ENCODE measurements around the gene PSMD12. TPM values are rescaled to one million over a fixed set of nuclear protein-coding genes. Genes with fewer than 3 reads are reported as not detected.
"Not testable (repeated sequence)": the region's sequence is repeated elsewhere in the genome, so short reads cannot be mapped to it uniquely, and the experiment has no call there.

The PSMD12 gene
- 33.7 TPM for polyA plus RNA-seq (ENCODE audit: insufficient read length)

DNA sequence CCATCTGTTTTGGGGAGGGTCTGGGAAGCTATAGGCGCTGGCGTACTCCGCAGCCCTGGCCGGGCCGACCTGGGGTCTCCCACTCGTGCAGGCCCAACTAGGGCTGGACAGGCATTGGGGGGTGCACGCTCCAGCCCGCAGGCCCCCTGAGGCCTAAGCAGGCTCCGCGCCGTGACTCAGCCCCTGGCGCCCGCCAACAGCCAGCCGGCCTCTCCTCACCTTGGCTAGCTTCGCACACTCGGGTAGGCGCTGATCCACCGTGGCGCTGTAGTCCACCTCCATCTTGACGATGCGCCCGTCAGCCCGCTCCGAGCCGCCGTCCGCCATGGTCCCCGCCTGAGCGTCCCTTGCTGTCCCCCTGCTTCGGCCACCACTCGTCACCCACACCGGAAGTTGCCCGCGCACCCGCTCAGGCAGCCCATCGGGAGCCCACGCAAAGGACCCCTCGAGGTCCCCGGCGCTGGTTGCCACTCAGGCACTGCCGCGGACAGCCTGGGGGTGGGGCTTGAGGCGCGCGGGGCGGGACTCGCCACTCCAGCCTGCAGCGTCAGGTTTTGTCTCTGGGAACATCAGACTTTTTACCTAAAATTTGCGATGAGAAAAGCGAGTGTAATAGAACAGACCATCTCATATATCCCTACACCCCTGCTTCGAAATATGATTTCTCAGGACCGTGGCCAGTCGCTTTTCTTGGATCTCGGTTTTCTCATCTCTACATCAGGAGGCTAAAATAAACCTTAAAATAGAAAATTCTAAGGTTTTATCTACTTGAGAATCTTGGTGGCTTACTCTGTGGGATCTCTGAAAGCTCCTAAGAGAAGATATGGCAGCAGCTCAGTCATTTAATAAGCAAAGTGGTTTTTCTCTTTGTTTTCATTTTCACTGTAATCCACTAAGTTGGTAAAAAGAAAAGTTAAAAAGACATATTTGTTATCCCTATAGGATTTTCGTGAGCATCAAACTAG lies at the start of gene PSMD12:
Gene PSMD12 (minus strand): TSS at position 385 of the 965 bp plus-strand sequence. CDS start 58 bp downstream, at position 327.
- DNase-seq = peak; percentile 92

DNA sequence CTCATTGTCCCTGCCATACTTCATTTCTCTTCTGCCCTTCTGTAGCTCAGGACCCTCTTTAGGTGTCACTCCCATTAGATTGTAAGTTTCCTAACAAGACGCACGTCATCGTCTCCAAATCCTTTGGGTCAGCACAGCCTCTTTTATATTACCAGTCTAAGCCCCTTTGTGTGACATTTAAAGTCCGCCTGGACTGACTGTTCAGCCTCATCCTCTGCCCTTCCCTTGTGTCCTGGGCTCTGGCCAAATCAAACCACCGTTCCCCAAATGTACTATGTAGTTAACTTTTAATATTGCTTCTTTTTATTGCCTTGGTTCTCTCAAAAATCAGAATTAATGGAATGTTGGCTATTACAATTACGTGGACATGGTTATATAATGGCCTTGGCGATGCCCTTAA lies 48.9 kb upstream of the PSMD12 start:
- DNase-seq = no peak

DNA sequence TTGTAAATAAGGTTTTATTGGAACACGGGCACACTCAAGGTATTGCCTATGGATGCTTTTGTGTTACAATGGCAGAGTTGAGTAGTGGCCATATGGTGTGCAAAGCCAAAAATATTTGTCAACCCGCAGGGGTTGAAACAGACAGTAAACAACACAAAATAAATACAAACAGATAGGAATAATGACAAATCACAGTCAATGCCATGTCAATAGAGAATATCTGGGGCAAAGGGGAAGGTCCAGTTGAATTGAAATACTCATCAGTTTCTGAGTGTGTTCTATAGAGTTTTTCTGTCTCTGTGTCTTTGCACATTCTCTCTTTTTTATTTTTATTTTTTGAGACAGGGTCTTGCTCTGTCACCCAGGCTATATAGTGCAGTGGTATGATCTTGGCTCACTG lies 48.2 kb upstream of the PSMD12 start:
- DNase-seq = no peak

DNA sequence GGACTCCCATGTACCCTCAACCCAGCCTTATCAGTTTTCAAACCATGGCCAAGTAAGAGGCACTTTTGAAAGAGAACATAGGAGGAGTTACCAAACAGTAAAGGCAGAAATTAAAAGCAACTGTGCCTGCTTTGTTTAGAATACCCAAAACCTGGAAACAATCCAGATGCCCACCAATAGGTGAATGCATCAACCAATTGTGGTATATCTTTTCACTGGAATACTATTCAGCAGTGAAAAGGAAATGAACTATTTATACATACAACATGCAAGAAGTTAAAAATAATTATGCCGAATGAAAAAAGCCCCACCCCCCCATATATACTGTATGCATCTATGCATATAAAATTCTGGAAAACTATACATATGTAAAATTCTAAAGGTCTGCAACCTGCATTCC lies 47.8 kb upstream of the PSMD12 start:
- no peak for DNase-seq

DNA sequence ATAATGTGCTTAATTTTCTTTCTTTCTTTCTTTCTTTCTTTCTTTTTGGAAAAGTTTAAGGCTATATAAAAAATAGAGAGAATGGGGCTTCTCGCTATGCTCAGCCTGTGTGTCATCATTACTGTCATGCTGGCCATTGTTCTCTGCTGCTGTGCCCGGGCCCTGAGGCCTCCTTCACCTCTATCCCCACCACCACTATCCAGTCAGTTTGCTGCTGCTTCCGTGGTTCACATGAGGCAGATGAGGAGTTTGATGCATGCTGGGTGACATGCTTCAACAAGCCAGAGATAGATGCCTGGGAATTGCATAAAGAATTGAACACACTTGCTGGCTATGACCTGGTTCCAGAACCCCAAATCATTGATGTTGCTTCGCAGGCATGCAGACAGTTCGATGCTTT lies 47.0 kb upstream of the PSMD12 start:
- DNase-seq = no peak

DNA sequence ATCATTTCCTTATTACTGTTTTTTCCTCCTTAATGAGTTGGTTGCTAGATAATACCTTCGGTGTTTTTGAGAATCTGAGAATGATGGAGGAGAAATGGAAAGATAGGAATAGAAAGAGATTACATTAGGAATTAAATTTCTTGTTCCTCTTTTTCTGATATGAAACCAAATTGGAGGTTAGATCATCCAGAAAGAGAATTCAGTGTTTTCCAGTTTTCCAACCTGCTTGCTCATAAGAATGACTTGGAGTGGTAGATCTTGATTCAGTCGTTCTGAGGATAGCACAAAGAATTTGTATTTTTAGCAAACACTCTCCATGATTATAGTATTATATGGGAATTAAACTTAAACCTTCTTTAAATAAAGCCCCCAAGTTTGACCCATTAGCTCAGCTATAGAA lies 46.6 kb upstream of the PSMD12 start:
- DNase-seq = no peak

DNA sequence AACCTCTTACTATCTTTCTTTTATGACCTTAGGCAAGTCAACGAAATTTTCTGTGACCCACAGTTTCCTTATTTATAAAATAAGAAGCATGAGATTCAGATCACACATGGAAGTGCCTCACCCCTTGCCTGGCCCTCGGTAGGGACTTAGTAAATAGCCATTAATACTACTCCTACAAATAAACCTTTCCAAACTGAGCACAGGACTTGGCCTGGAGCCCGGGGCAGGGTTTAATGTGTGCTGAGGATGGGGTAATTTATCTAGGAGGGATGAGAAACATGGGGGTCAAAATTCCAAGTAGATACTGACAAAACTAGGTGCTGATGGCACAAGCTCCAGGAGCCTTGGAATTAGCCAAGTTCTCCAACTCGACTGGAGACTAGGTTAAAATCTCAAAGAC lies 45.7 kb upstream of the PSMD12 start:
- DNase-seq = no peak

DNA sequence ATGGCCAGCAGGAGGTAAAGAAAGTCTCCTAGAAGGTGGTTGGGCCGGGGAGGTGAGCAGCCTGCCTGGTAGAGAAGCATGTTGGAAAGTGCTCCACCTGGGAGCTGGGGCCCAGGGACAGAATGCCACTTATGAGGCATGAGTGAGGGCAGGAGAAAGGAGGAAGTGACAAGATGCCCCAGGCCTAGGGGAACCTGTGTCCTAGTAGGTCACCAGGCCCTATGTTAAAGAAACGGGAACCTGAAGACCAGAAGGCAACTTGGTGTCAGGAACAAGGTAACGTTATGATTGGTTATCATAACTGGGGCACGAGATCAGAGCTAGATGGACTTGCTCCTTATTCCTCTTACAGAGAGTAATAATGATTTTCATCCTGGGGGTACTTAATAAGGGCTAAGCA lies 45.0 kb upstream of the PSMD12 start:
- DNase-seq = no peak

DNA sequence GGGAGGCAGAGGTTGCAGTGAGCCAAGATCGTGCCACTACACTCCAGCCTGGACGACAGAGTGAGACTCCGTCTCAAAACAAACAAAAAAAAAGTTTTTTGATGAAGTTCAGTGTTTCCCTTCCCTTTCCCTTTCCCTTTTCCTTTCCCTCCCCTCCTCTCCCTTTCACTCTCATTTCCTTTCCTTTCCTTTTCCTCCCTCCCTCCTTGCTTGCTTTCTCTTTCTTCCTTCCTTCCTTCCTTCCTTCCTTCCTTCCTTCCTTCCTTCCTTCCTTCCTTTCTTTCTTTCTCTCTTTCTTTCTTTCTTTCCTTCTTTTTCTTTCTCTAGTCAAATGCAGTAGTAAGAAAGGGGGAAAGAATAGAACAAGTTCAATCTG lies 42.1 kb upstream of the PSMD12 start:
- DNase-seq = not testable (repeated sequence)

DNA sequence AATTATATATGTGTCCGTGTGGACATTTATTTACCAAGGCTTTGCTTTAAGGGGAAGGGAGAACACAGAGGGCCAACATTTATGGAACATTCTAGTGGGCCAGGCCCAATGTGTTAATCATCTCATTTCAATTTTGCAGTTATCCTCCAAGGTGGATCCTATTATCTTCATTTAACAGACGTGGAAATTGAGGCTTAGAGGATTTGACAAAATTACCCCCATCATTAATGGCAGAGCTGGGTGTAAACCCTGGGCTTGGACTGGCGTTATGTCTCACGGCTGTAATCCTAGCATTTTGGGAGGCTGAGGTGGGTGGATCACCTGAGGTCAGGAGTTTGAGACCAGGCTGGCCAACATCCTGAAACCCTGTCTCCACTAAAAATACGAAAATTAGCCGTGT lies 37.1 kb upstream of the PSMD12 start:
- no peak for DNase-seq

DNA sequence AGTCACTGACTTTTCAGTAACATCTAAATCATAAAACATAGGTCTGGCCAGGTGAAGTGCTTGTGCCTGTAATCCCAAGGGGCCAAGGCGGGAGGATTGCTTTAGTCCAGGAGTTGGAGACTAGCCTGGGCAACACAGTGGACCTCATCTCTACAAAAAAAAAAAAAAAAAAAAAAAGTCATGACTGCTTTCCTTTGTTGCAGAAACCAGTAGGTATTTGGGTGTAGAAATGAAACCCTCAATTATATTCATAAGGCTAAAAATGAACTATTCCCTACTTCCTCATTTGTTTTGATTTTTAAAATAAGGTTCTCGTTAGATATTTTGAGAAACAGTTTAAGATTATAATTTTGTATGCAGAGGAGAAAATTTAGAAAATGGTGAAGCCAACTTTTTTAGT lies 36.7 kb upstream of the PSMD12 start:
- DNase-seq = no peak

DNA sequence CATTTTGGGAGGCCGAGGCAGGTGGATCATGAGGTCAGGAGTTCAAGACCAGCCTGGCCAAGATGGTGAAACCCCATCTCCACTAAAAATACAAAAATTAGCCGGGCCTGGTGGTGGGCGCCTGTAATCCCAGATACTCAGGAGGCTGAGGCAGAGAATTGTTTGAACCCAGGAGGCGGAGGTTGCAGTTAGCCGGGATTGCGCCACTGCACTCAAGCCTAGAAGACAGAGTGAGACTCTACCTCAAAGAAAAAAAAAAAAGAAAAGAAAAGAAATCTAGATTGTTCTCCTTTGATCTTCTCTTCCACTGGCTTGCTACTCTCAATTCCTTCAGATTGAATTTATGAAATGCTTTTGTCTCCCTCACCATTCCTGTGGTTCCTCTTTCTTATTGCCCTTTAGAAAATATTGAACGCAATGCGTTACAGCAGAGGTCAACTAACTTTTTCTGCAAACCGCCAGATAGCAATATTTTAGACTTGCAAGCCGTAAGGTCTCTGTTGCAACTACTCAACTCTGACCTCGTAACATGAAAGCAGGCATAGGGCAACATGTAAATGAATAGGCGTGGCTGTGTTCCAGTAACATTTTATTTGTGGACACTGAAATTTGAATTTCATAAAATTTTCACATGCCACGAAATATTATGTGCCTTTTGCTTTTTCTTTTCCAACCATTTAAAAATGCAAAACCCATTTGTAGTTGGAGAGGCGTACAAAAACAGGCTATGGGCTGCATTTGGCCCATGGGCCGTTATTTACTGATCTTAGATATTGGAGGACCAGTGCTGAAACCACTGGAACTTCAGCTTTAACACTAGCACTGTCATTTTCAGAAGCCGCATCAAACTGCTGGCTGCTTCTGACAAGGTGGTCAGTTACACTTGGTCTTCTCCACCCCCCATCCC lies 35.5 kb upstream of the PSMD12 start:
- no peak for DNase-seq

DNA sequence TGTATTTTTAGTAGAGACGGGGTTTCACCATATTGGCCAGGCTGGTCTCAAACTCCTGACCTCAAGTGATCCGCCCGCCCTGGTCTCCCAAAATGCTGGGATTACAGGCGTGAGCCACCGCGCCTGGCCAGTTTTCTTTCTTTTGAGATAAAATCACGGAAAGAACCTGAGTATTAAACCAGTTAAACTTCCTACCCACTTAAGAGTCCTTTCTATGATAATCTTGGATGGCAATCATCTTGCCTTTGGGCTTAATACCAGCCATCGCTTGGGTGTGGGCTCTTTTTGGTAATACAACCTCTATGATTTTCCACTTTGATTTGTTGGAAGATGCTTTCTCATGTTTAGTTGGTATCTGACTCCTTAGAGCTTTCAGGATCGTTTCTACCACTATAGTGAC lies 34.7 kb upstream of the PSMD12 start:
- DNase-seq = no peak

DNA sequence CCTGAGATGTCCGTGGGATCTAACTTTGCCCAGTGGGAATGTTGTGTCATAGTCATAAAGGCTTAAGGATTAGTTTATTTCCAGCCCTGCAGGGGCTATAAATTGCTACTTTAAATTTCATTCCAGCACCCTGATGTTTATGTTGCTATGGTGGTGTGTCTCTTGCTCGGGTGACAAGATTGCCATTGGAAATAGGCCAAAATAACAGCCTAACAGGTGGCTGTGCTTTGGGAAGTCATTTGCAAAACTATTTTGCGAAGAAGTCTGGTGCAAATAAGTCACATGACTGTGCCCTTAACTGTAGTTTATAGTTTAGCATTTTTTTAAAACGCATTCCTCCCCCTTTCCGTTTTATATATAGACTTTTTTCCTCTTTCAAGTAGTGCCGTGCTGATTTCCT lies 33.8 kb upstream of the PSMD12 start:
- no peak for DNase-seq

DNA sequence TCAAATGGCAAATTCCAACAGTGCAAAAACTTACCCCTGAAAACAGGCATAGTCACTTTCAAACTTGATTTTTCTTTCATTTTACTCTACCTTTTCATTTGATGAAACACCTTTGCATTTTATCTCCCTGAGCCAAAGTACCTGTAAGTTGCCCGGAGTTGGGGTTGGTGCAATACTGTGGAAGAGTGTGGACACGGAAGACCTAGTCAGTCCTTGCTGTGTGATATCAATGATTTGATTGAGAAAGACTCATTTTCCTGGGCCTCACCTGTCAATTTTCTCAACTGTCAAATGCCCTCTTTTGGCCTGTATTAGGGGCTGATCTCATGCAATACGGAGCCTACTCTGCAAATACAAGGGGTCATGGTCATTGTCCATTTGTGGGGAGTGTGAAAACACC lies 33.3 kb upstream of the PSMD12 start:
- no peak for DNase-seq

DNA sequence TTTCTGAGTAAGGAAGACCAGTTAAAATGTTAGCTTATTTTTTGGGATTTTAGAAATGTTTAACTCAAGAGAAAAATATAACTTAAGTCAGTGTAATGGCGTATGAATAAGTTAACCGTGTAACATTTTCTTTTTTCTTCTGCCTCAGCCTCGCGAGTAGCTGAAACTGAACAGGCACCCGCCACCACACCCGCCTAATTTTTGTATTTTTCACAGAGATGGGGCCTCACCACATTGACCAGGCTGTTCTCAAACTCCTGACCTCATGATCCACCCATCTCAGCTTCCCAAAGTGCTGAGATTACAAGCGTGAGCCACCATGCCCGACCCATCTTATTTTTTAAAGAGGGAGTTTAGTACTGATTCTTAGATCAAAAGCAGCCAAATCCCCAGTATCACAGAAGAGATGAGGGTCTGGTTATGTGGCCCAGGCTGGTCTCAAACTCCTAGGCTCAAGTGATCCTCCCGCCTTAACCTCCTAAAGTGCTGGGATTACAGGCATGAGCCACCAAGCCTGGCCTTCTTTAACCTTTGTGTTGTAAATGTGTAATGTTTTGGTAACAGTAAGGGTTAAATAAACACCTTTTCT lies 27.5 kb upstream of the PSMD12 start:
- no peak for DNase-seq

DNA sequence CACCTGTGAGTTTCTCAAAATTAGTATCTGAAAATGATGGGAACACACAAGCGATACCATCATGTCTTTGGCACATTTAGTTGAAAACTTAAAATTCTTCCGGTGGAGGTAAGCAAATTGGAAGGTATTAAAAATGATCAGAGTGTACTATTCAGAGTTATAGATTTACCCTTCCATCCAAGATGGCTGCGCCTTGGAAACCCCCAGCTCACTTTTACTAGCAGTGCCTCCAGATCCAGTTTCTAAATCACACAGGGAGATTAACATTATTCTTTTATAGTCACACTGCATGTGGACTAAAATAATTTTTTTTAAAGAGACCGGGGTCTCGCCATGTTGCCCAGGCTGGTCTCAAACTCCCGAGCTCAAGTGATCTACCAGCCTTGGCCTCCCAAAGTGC lies 25.7 kb upstream of the PSMD12 start:
- no peak for DNase-seq

DNA sequence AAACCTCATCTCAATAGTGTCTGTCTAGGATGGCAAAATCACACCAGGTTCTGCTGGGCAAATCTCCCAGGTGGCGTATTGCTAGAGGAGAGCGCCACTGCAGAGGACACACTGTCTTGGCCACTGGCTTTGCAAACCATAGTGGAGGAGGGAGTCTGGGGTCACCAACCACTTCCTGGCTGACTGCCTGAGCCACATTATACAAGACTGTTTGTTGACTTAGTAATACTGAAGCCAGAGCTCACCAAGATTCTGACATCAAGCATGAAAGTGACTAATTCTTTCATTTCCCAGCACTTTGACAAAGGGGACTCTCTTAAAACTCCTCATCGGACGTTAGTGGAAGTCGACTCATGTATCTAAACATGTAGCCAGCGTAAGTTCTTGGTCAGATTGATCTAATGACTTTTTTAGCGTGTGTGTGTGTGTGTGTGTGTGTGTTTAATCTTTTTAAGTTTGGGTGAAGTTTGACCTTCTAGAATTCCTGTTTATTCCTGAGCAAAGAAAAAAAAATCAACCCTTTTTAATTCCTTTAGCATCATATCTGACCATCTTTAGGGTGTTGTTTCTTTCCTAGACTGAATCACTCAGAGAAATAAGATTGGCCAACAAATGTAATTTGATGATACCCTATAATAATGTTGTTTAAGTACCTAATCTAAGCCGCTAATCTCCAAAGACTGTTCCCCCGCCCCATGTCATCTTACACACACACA lies 24.4 kb upstream of the PSMD12 start:
- DNase-seq = no peak

DNA sequence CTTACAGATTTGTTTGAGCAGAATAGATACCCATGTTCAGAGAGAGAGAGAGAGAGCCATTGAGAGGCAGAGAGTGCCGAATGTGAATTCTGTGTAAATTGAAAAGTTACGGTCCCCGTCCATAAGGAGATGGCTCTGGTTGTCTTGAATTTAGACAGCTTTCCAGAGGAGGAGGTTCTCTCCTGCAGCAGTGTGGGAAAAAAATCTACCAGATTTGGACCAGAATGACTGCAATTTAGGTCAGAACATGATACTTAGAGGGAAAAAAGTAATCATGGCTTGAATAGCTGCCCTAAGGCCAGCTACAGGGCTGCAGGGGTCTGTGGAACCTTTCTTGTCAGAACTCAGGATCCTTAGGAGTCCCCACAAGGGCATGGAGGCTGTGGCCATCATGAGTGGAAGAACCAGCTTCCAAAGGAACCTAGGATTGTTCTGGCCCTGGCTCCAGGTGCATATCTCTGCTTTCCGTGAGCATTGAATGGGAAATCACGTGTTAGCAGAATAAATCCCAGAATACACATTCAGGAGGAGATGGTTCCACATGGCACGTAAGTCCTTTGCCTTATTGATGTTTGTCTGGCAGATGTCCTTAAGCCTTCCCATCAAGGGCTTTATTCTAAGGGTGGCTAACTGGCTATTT lies 23.7 kb upstream of the PSMD12 start:
- DNase-seq = no peak

DNA sequence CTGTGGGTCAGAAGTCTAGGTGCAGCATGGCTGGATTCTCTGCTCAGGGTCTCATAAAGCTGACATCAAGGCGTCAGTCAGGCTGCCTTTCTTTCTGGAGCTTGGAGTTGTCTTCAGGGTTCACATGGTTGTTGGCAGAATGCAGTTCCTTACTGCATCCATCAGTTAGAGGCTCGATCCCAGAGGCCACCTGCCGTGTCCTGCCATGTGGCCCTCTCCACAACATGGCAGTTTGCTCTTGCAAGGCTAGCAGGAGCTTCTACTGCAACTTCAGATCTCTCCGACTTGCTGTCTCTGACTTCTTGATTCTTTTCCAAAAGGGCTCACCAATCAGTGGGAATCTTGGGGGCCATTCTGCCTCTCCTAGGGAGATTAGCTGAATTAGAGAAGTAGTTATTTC lies 22.6 kb upstream of the PSMD12 start:
- no peak for DNase-seq

DNA sequence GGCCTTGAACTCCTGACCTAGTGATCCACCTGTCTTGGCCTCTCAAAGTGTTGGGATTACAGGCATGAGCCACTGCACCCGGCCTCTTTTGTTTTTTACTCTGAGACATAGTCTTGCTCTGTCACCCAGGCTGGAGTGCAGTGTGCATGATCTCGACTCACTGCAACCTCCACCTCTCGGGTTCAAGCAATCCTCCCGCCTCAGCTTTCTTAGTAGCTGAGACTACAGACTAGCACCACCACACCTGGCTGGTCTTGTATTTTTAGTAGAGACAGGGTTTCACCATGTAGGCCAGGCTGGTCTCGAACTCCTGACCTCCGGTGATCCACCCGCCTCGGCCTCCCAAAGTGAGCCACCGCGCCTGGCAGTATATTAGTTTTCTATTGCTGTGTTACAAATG lies 22.2 kb upstream of the PSMD12 start:
- not testable (repeated sequence) for DNase-seq

Measured in hindlimb muscle (tissue), 1 donor.